Activated T-cell treated with anti-CD3 and anti-CD28 coated beads, Interleukin-2, amount 50 U/mL, for 24 hours (primary cell): Measurements from ENCODE around the gene SLC35B1.

Source experiments
- DNase-seq: peaks from one replicate; pipeline ENCODE4 v3.0.0-alpha.2; 2020
- H3K27ac Mint-ChIP-seq: 2 replicates; pipeline ENCODE4 v1.8.0; 2020; ENCODE audit warnings: mild to moderate bottlenecking, mixed read lengths
- H3K27me3 Mint-ChIP-seq: 2 replicates; pipeline ENCODE4 v1.8.0; 2020; ENCODE audit warnings: mixed read lengths
- H3K36me3 Mint-ChIP-seq: 2 replicates; pipeline ENCODE4 v1.8.0; 2020; ENCODE audit warnings: low read depth, mixed read lengths
- H3K4me1 Mint-ChIP-seq: 2 replicates; pipeline ENCODE4 v1.8.0; 2020; ENCODE audit warnings: low read depth, mixed read lengths
- H3K4me3 Mint-ChIP-seq: 2 replicates; pipeline ENCODE4 v1.8.0; 2020; ENCODE audit warnings: mild to moderate bottlenecking, moderate library complexity, mixed read lengths
- H3K9me3 Mint-ChIP-seq: 2 replicates; pipeline ENCODE4 v1.8.0; 2020; ENCODE audit warnings: mixed read lengths

The SLC35B1 gene

GRCh38 chr17:49742166-49742638, 34.4 kb upstream of the SLC35B1 start:
- Mint-ChIP-seq H3K4me3 (peak overlapping the region; percentile 79), H3K36me3 (peaks cover 13% of the 10 kb centered on the region), H3K27ac (peak overlapping the region; percentile 96), H3K27me3 (no peaks in the 10 kb centered on the region), H3K9me3 (no peaks in the 10 kb centered on the region), H3K4me1 (peaks cover 91% of the 10 kb centered on the region)
- DNase-seq: peak; percentile 7

GRCh38 chr17:49741692-49742076, 33.9 kb upstream of the SLC35B1 start:
- H3K4me3 Mint-ChIP-seq: peak overlapping the region; percentile 79
- H3K36me3 Mint-ChIP-seq: peaks cover 13% of the 10 kb centered on the region
- peak; percentile 12 for DNase-seq
- no peaks in the 10 kb centered on the region for H3K9me3 Mint-ChIP-seq
- peaks cover 91% of the 10 kb centered on the region for H3K4me1 Mint-ChIP-seq
- H3K27ac Mint-ChIP-seq: peak overlapping the region; percentile 96
- H3K27me3 Mint-ChIP-seq: no peaks in the 10 kb centered on the region

DNA sequence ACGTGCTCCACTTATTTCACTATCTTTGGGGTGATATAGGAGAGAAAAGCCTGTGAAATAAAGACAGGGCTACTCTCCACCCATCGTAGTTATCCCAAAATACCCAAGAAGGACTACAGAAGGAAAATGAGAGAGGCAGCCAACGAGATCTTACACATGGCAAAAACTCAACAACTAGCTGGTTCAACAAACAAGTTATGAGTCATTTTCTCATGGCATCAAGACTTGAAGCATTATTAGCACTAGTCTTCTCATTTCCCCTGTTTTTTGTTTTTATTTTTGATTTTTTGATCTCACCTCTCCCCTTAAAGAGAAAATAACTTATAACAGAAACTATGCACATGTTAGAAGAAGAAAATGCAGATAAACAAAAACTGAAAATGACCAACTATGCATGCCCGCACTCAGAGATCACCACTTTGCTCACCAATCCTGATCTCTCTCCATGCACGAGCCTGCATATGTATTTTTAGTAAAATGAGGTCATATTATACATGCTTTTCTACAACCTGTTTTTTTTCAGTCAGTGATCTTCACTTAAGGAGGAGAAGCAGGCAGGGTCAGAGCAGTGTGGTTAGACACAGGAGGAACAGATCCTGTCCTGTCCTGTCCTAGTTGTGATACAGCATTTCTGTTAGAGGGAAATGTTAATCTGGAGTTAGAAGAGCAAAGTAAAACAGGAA, 33.4 kb upstream of the SLC35B1 start:
- peak; percentile 21 for DNase-seq
- Mint-ChIP-seq H3K9me3 (no peaks in the 10 kb centered on the region), H3K27ac (peak overlapping the region; percentile 96), H3K27me3 (no peaks in the 10 kb centered on the region), H3K4me3 (peak overlapping the region; percentile 79), H3K4me1 (peaks cover 91% of the 10 kb centered on the region), H3K36me3 (peaks cover 11% of the 10 kb centered on the region)

- DNase-seq: peak; percentile 83
- peak overlapping the region; percentile 79 for H3K4me3 Mint-ChIP-seq
- peak overlapping the region; percentile 96 for H3K27ac Mint-ChIP-seq
- H3K4me1 Mint-ChIP-seq: peaks cover 85% of the 10 kb centered on the region
- H3K36me3 Mint-ChIP-seq: peaks cover 5% of the 10 kb centered on the region
- no peaks in the 10 kb centered on the region for H3K27me3 Mint-ChIP-seq
- H3K9me3 Mint-ChIP-seq: no peaks in the 10 kb centered on the region
Measured at GRCh38 chr17:49739641-49740271, 32.0 kb upstream of the SLC35B1 start.

- Mint-ChIP-seq H3K36me3 (peaks cover 6% of the 10 kb centered on the region), H3K27ac (peak overlapping the region; percentile 96), H3K27me3 (no peaks in the 10 kb centered on the region), H3K4me1 (peaks cover 79% of the 10 kb centered on the region), H3K9me3 (no peaks in the 10 kb centered on the region), H3K4me3 (peak overlapping the region; percentile 79)
- DNase-seq: no peak
Measured at GRCh38 chr17:49738456-49739163, 30.8 kb upstream of the SLC35B1 start.

GRCh38 chr17:49734515-49735490, 27.0 kb upstream of the SLC35B1 start:
- no peak for DNase-seq
- Mint-ChIP-seq H3K27me3 (no peaks in the 10 kb centered on the region), H3K27ac (no peak overlapping the region), H3K36me3 (peaks cover 33% of the 10 kb centered on the region), H3K9me3 (no peaks in the 10 kb centered on the region), H3K4me3 (no peak overlapping the region), H3K4me1 (peaks cover 76% of the 10 kb centered on the region)

DNA sequence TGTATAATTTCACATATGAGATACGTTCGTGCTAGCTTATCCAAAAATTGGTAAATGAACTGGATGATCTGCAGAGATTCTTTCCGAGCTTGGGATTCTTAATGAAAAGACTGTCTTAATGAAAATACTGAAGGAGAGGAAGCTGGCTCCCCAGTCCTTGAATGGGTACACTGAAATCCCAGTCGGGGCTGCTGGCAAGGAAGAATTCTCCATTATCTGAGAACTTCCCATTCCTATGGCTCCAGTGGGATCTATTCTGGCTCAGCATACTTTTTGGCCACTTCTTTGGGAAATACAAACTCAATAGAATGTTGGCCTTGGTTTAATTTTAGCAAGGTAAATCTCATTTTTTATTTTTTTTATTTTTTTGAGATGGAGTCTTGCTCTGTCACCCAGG, 23.7 kb upstream of the SLC35B1 start:
- H3K9me3 Mint-ChIP-seq: no peaks in the 10 kb centered on the region
- no peak for DNase-seq
- H3K27ac Mint-ChIP-seq: peak overlapping the region; percentile 70
- H3K27me3 Mint-ChIP-seq: no peaks in the 10 kb centered on the region
- H3K4me3 Mint-ChIP-seq: no peak overlapping the region
- peaks cover 66% of the 10 kb centered on the region for H3K4me1 Mint-ChIP-seq
- peaks cover 53% of the 10 kb centered on the region for H3K36me3 Mint-ChIP-seq

DNA sequence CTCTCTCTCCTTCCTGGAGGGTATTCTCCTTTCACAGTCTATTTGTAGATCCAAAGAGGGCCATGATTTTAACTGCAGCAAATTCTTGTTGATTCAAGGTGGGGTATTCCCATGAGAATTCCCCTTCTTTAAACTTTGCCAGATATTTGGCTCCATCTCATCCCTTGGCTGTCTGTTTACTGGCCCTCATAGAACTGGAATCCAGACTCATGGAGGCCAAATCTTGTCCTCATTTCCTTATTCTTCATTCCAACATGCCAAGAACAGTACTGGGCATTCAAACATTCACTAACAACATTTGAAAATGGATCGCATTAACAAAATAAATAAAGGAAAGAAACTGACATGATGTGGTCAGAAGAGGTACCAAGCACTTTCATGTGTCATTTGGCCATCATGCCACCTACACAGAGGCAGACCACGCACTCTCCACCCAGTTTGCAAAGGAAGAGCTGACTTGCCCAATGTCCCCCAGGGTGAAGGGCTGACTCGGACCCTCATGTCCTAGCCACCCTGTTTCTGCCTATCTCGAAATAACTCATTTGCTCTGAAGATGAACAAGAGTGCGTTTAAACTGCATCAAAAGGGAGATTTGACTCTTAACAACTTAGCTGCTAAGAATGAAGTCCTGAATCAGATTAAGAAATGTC, 23.1 kb upstream of the SLC35B1 start:
- no peak overlapping the region for H3K4me3 Mint-ChIP-seq
- no peaks in the 10 kb centered on the region for H3K9me3 Mint-ChIP-seq
- H3K4me1 Mint-ChIP-seq: peaks cover 61% of the 10 kb centered on the region
- H3K36me3 Mint-ChIP-seq: peaks cover 57% of the 10 kb centered on the region
- no peak for DNase-seq
- H3K27me3 Mint-ChIP-seq: no peaks in the 10 kb centered on the region
- H3K27ac Mint-ChIP-seq: peak overlapping the region; percentile 70

DNA sequence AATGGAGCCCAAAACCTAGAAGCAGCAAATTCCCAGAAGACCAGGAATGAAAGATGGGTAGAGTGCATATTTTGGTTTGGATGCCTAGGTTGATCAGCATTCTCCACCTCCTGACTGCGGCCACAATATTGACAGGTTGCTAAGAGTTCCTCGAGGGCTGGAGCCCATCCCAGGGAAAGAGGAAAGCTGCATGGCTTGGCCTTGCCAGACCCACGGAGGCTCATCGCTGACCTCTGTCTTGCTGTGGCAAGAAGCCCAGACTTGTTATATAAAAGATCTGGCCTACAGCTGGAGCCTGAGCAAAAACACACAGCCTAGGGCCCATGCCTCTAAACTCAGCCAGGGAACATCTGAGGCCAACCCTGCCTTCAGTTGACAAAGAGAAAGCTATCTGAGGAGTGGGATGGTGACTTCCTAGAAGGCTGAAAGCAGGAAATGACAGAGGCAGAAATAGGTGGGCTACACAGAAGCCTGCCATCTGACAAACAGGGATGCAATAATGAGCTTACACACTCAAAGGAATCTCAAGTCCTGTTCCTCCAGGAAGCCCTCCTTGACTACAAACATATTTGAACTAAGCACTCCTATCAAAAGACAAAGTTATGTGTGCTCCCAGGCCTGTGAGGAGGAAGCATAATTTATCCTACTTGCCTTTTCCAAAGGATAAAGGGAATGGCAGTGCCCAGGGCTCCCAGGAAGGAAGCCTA, 22.5 kb upstream of the SLC35B1 start:
- Mint-ChIP-seq H3K4me1 (peaks cover 61% of the 10 kb centered on the region), H3K36me3 (peaks cover 63% of the 10 kb centered on the region), H3K9me3 (no peaks in the 10 kb centered on the region), H3K4me3 (no peak overlapping the region), H3K27me3 (no peaks in the 10 kb centered on the region), H3K27ac (peak overlapping the region; percentile 70)
- DNase-seq: no peak

- no peak for DNase-seq
- H3K27me3 Mint-ChIP-seq: no peaks in the 10 kb centered on the region
- no peaks in the 10 kb centered on the region for H3K9me3 Mint-ChIP-seq
- no peak overlapping the region for H3K4me3 Mint-ChIP-seq
- H3K36me3 Mint-ChIP-seq: peaks cover 67% of the 10 kb centered on the region
- H3K4me1 Mint-ChIP-seq: peaks cover 65% of the 10 kb centered on the region
- peak overlapping the region; percentile 79 for H3K27ac Mint-ChIP-seq
Measured at GRCh38 chr17:49729069-49729468, 21.3 kb upstream of the SLC35B1 start.

- H3K27ac Mint-ChIP-seq: peak overlapping the region; percentile 79
- peaks cover 68% of the 10 kb centered on the region for H3K36me3 Mint-ChIP-seq
- no peak overlapping the region for H3K4me3 Mint-ChIP-seq
- no peaks in the 10 kb centered on the region for H3K9me3 Mint-ChIP-seq
- H3K27me3 Mint-ChIP-seq: no peaks in the 10 kb centered on the region
- H3K4me1 Mint-ChIP-seq: peaks cover 71% of the 10 kb centered on the region
- no peak for DNase-seq
Measured at GRCh38 chr17:49728425-49728824, 20.7 kb upstream of the SLC35B1 start.

GRCh38 chr17:49727380-49727779, 19.6 kb upstream of the SLC35B1 start:
- DNase-seq: no peak
- no peaks in the 10 kb centered on the region for H3K9me3 Mint-ChIP-seq
- H3K4me3 Mint-ChIP-seq: no peak overlapping the region
- peaks cover 65% of the 10 kb centered on the region for H3K4me1 Mint-ChIP-seq
- H3K27me3 Mint-ChIP-seq: no peaks in the 10 kb centered on the region
- peaks cover 63% of the 10 kb centered on the region for H3K36me3 Mint-ChIP-seq
- H3K27ac Mint-ChIP-seq: peak overlapping the region; percentile 8

- Mint-ChIP-seq H3K27me3 (no peaks in the 10 kb centered on the region), H3K27ac (peak overlapping the region; percentile 1), H3K36me3 (peaks cover 64% of the 10 kb centered on the region), H3K4me1 (peaks cover 52% of the 10 kb centered on the region), H3K9me3 (no peaks in the 10 kb centered on the region), H3K4me3 (no peak overlapping the region)
- DNase-seq: no peak
Measured at GRCh38 chr17:49725452-49726130, 17.8 kb upstream of the SLC35B1 start.
